ENCODE results near the gene ITPR2. TPM values are rescaled to one million over a fixed set of nuclear protein-coding genes. Genes with fewer than 3 reads are reported as not detected.
"Not testable (repeated sequence)": the region's sequence is repeated elsewhere in the genome, so short reads cannot be mapped to it uniquely, and the experiment has no call there.

The ITPR2 gene
- total RNA-seq, 1 experiment from 2014 or later: 9.4 TPM

DNA sequence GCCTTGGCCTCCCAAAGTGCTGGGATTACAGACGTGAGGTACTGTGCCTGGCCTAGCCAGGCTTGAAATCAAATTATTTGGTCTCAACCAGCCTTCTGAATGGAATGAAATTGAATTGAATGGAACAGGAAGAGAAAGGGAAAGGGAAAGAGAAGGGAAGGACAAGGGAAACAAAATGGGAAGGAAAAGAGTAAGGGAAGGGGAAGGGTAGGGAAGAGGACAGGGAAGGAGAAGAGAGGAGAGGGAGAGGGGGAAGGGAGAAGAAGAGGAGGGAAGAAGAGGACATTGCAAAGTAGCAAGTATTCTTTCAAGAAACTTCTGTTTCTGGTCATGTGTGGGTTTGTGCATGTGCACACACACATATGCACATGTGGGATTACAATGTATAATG, 97.8 kb downstream of the ITPR2 start:
- Histone ChIP-seq H3K36me3 (replicated peaks; ENCODE audit: control insufficient read depth, insufficient read depth, low read length) (no peaks in the 10 kb centered on the region), H3K27me3 (ENCODE audit: control insufficient read depth, insufficient read depth, low read length) (no peaks in the 10 kb centered on the region), H3K4me3 (ENCODE audit: insufficient read depth, low read depth, low read length) (no peak overlapping the region)
- DNase-seq: no peak

DNA sequence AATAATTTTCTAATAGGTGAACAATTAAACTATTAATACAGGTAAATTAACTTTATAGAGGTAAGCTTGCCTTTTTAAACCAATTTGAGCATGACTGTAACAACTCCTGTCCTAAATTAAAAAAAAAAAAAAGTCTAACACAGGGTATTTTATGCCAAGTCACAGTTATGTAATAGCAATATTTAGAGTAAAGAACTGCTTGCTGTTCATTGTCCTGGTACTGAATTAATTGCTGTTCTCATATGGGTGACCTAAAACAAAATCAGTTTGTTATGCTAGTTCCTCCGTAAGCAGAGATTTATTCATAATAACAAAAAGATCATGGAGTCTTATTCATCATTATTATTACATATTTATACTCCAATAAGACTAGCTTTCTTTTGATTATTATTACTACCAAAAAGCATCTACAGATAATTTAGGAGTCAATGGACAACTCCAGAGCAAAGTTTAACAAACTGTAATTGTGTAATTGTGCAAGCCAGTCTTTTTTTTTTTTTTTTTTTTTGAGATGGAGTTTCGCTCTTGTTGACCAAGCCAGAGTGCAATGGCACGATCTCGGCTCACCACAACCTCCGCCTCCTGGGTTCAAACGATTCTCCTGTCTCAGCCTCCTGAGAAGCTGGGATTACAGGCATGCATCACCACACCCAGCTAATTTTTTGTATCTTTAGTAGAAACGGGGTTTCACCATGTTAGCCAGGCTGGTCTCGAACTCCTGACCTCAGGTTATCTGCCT, 98.3 kb downstream of the ITPR2 start:
- H3K36me3 ChIP-seq (replicated peaks; ENCODE audit: control insufficient read depth, insufficient read depth, low read length): no peaks in the 10 kb centered on the region
- DNase-seq: no peak
- H3K4me3 ChIP-seq (ENCODE audit: insufficient read depth, low read depth, low read length): no peak overlapping the region
- no peaks in the 10 kb centered on the region for H3K27me3 ChIP-seq (ENCODE audit: control insufficient read depth, insufficient read depth, low read length)

DNA sequence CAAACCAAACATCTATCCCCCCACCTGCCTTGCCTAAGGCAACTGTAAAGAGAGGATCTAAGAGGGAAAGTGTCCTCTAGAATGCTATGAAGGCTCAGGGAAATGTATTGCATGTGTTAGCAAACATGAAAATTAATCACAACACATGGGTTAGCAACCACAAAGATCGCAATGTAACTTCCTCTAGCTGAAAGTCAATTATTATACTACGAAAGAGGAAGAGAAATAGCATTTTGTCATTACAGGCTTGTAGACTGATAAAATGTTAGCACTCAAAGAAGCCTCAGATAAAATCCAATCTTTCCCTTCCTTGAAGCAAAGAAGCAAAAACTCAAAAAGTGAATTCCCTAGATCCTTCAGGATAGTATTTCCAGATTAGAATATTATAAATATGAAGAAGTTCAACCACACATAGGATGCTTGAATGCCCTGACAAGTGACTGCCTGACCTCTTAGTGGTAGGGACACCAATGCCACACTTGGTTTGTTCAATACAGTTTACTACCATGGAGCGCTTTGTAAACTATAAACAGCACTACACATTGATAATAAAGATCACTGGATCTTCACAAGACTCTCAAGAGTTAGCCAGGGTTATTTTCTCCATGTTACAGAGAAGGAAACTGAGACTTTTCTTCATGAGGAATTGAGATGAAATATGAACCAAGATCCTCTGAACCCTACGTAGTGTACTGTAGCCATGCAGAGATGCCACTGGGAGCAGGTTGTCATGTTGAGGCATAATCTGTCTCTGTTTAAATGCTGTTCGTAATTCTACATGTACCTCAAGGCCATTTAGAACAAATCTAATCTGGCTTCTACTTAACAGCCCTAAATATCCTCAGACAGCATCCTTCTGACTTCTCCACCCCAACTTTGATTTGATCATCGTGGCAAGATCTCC, 100.7 kb downstream of the ITPR2 start:
- Histone ChIP-seq H3K27me3 (ENCODE audit: control insufficient read depth, insufficient read depth, low read length) (no peaks in the 10 kb centered on the region), H3K4me3 (ENCODE audit: insufficient read depth, low read depth, low read length) (no peak overlapping the region), H3K36me3 (replicated peaks; ENCODE audit: control insufficient read depth, insufficient read depth, low read length) (no peaks in the 10 kb centered on the region)
- DNase-seq: no peak

DNA sequence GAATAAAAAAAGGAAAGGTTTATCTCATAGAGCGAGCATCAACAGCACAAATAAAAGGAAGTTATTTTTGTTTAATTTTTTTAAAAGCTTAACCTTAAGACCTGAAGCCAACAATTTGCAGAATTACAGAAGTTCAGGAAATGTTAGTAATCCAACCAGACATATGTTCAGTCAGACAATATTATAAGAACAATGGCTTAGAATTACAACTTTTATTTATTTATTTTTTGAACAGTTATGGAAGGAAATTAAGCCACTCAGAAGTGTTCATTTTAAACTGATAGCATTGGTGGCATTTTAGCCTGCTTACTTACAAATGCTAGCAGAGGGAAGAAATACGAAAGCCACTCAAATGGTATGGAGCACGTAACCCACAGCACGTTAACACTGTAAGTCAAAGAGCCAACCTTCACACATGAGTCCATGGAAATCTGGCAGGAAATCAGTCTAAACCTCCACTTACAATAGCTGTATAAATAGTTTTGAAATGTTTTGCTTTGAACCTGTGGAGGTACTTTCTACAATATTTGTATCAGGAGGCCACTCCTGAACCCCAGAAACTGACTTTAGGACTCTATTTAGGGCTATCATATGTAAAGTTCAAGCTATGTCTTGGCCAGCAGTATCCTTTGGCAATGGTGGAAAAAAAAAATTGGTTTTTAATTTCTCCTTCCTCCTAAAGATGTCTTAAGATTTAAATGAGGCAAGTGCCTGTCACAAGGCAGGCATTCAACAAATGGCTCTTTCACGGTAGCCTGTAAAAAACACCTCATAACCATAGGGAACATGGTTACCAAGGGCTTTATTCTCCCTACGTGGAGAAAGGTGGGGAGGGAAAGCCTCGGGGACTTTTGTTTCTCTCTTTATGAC, 102.3 kb downstream of the ITPR2 start:
- no peaks in the 10 kb centered on the region for H3K27me3 ChIP-seq (ENCODE audit: control insufficient read depth, insufficient read depth, low read length)
- H3K36me3 ChIP-seq (replicated peaks; ENCODE audit: control insufficient read depth, insufficient read depth, low read length): no peaks in the 10 kb centered on the region
- no peak overlapping the region for H3K4me3 ChIP-seq (ENCODE audit: insufficient read depth, low read depth, low read length)
- no peak for DNase-seq

DNA sequence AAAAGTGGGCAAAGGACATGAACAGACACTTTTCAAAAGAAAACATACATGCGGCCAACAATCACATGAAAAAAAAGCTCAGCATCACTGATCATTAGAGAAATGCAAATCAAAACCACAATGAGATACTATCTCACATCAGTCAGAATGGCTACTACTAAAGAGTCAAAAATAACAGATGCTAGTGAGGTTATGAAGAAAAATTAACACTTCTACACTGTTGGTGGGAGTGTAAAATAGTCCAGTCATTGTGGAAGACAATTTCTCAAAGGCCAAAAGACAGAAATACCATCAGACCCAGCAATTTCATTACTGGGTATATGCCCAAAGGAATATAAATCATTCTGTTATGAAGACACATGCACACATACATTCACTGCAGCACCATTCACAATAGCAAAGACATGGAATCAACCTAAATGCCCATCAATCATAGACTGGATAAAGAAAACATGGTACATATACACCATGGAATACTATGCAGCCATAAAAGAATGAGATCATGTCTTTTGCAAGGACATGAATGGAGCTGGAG, 103.8 kb downstream of the ITPR2 start:
- H3K4me3 ChIP-seq (ENCODE audit: insufficient read depth, low read depth, low read length); H3K27me3 ChIP-seq (ENCODE audit: control insufficient read depth, insufficient read depth, low read length); DNase-seq; H3K36me3 ChIP-seq (replicated peaks; ENCODE audit: control insufficient read depth, insufficient read depth, low read length): not testable (repeated sequence)

DNA sequence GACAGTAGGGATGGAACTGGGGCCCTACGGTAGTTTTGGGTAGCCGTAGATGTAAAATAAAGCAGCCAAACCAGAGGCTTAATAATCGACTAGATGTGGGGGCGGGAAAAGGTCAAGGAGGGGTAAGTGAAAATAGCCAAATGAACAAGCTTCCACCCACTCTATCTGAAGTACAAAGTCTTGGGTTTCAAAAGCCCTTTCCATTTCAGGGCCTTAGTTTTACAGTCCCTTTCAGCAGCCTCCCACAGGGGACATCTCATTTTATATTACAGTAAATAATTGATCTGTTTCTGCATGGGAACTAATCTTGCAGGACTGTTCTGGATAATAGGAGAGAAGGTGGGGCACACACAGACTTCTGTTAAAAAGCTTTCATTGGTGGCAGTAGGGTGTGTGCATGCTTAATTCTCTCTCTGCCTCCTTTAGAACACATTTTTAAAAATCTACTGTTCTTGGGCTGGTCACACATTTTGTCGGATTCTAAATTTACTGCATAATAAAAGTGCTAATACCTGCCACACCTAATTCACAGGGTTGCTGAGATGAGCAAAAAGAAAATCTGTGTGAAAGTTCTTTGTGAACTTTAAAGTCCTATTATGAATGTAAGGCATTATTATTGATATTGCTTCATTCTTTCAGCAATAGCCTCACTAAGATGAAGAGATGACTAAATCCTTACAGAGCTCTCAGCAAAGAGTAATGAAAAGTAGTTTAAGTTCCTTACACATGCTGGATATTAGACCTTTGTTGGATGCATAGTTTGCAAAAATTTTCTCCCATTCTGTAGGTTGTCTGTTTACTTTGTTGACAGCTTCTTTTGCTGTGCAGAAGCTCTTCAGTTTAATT, 104.6 kb downstream of the ITPR2 start:
- Histone ChIP-seq H3K4me3 (ENCODE audit: insufficient read depth, low read depth, low read length) (no peak overlapping the region), H3K36me3 (replicated peaks; ENCODE audit: control insufficient read depth, insufficient read depth, low read length) (no peaks in the 10 kb centered on the region), H3K27me3 (ENCODE audit: control insufficient read depth, insufficient read depth, low read length) (no peaks in the 10 kb centered on the region)
- DNase-seq: no peak

GRCh38 chr12:26727482-26728204, 105.4 kb downstream of the ITPR2 start:
- no peak for DNase-seq
- Histone ChIP-seq H3K27me3 (ENCODE audit: control insufficient read depth, insufficient read depth, low read length) (no peaks in the 10 kb centered on the region), H3K4me3 (ENCODE audit: insufficient read depth, low read depth, low read length) (no peak overlapping the region), H3K36me3 (replicated peaks; ENCODE audit: control insufficient read depth, insufficient read depth, low read length) (no peaks in the 10 kb centered on the region)

GRCh38 chr12:26726956-26727355, 106.0 kb downstream of the ITPR2 start:
- Histone ChIP-seq H3K4me3 (ENCODE audit: insufficient read depth, low read depth, low read length) (no peak overlapping the region), H3K27me3 (ENCODE audit: control insufficient read depth, insufficient read depth, low read length) (no peaks in the 10 kb centered on the region), H3K36me3 (replicated peaks; ENCODE audit: control insufficient read depth, insufficient read depth, low read length) (no peaks in the 10 kb centered on the region)
- DNase-seq: no peak

DNA sequence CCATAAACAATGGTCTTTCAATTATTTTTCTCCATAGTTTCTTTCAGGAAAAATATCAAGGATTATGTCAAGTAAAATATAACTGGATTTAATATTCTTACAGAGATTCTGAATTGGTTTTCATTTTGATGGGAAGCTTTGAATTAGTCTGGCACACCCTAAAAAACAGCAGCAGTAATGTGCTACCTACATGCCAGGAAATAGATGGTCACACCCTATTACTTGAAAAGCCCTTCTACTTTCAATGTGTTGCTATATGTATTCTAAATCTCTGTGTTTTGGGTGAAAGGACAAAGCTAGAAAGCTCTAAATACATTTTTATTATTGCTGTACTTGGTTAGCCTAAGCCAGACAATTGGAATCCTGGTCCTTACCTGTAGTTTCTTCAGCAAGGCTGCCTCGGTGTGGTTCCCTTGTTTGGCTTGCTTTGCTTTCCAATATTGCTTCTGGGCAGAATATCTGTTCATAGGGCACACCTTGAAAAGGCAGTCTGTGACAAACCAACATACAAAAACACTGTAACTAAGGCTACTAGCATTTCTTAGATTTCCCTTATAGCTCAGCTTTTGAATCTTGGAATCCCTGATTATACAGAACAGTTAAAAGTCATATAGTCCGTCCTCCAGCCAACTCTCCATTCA, 107.6 kb downstream of the ITPR2 start:
- no peak overlapping the region for H3K4me3 ChIP-seq (ENCODE audit: insufficient read depth, low read depth, low read length)
- no peaks in the 10 kb centered on the region for H3K36me3 ChIP-seq (replicated peaks; ENCODE audit: control insufficient read depth, insufficient read depth, low read length)
- no peak for DNase-seq
- H3K27me3 ChIP-seq (ENCODE audit: control insufficient read depth, insufficient read depth, low read length): no peaks in the 10 kb centered on the region

DNA sequence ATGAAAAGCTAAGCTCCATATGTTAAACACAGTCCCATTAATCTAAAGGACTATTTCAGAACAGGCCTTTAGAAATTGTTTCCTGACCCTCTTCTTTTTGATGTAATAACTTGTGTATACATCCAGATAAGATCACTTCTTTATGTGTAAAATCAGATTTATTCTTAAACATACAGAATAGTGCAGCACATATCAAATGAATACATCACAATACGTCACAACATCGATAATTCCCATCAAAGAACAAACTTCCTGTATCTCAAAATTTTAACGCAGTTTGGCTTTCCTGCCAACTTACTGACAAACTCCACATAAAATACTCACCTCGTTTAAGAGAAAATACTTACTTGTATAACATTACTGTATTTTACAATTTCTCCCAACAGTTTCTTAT, 108.7 kb downstream of the ITPR2 start:
- Histone ChIP-seq H3K27me3 (ENCODE audit: control insufficient read depth, insufficient read depth, low read length) (no peaks in the 10 kb centered on the region), H3K36me3 (replicated peaks; ENCODE audit: control insufficient read depth, insufficient read depth, low read length) (no peaks in the 10 kb centered on the region), H3K4me3 (ENCODE audit: insufficient read depth, low read depth, low read length) (no peak overlapping the region)
- DNase-seq: no peak

DNA sequence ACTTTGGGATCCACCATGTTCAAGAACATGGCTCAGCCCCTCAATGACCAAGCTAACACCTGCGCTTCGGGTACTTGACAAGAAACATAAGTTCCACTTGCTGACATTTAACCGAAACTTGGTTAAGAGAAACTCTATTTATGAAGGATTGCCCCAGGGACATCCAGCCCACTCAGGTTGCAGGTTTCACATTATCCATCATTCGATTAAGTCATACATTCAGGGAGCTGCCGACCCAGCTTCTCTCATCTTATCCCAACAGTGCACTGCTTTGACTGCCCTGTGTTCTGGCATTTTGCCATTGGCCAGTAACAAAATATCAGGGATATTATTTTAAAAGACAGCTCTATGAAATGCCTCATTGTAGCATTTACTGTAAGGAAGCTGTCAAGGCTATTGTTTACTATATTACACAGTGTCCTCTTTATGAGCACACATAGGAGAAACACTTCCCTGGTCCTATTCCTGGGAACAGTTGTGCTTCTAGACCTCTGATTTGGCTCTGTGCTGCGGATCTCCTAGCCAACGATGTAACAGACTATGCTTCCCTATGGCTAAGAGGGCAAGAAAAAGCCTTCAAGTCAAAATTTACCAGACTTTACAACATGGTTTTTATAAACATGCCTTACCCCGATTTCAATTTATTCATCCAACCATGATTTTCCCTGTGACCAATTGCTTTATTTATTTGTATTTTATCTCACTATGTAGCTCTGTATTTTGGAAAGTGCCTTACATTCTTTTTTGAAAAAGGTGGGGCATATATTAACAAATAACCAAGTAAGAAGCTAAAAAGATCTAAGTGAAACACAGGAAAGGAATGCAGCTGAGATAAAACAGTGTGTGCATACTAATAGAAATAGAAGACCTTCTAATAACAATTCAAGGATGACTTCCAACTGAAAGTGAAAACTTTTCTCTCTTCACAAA, 109.3 kb downstream of the ITPR2 start:
- Histone ChIP-seq H3K36me3 (replicated peaks; ENCODE audit: control insufficient read depth, insufficient read depth, low read length) (no peaks in the 10 kb centered on the region), H3K27me3 (ENCODE audit: control insufficient read depth, insufficient read depth, low read length) (no peaks in the 10 kb centered on the region), H3K4me3 (ENCODE audit: insufficient read depth, low read depth, low read length) (no peak overlapping the region)
- DNase-seq: no peak

GRCh38 chr12:26721800-26722199, 111.2 kb downstream of the ITPR2 start:
- H3K4me3 ChIP-seq (ENCODE audit: insufficient read depth, low read depth, low read length): no peak overlapping the region
- no peaks in the 10 kb centered on the region for H3K27me3 ChIP-seq (ENCODE audit: control insufficient read depth, insufficient read depth, low read length)
- H3K36me3 ChIP-seq (replicated peaks; ENCODE audit: control insufficient read depth, insufficient read depth, low read length): no peaks in the 10 kb centered on the region
- DNase-seq: no peak

Measured in H7 (cell line).